KOPT-K1 (cell line): ENCODE measurements around the gene AGBL3.

ENCODE experiments used
- H3K27ac ChIP-seq: fragments of 200-600 bp; sonication (generic); 2 replicates; pipeline ENCODE4 v1.5.1; 2016; ENCODE audit warnings: antibody characterized with exemption, mild to moderate bottlenecking, low read depth, low read length; ENCODE audit not compliant: poor library complexity, severe bottlenecking
- H3K36me3 ChIP-seq: fragments of 200-600 bp; sonication (generic); 2 replicates; pipeline ENCODE4 v1.5.1; 2017; ENCODE audit warnings: antibody characterized with exemption, mild to moderate bottlenecking, low read length, moderate library complexity; ENCODE audit not compliant: insufficient read depth
- H3K9me3 ChIP-seq: fragments of 200-600 bp; sonication (generic); 2 replicates; pipeline ENCODE4 v1.5.1; 2017; ENCODE audit warnings: antibody characterized with exemption, low read length, mild to moderate bottlenecking; ENCODE audit not compliant: insufficient read depth, poor library complexity, severe bottlenecking

The AGBL3 gene

GRCh38 chr7:135078051-135078450 is 91.7 kb downstream of the AGBL3 start:
- no peaks in the 10 kb centered on the region for H3K36me3 ChIP-seq
- H3K9me3 ChIP-seq, result no peaks in the 10 kb centered on the region
- H3K27ac ChIP-seq, result no peak overlapping the region

DNA sequence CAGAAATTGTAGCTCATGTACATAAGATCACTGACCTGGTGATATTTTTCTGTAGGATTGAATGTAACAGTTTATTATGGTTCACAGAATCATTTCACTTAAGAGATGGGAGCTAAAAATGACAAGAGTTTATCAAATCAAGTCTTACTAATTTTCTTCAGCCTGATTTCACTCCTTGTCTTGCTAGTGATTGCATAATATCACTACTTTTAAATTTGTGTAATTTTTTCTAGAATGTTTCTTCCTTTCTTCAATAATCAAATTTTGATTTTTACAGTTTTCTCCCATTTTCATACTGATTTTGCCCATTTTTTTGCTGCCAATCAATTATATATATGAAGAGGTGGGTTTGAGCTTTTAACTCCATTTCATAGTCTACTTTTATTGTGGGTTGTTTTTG is 92.8 kb downstream of the AGBL3 start:
- Histone ChIP-seq H3K9me3 (no peaks in the 10 kb centered on the region), H3K27ac (no peak overlapping the region), H3K36me3 (no peaks in the 10 kb centered on the region)

DNA sequence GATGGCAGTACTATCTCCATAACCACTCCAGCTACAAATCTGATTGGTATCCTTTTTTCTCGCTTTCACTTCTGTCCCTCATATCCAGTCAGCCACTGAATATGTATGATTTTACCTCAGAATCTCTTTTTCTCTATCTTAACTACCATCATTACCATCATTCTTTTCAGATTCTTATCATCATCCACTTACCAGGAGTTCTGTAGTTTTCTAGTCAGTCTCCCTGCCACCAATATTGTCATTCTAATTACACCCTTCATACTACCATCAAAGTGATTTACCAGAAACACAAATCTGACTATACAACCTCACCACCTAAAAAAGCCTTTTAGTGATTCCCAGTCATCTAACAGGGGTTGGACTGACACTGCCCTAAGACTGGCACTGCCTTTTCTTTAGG is 96.7 kb downstream of the AGBL3 start:
- Histone ChIP-seq H3K9me3 (no peaks in the 10 kb centered on the region), H3K27ac (no peak overlapping the region), H3K36me3 (no peaks in the 10 kb centered on the region)

DNA sequence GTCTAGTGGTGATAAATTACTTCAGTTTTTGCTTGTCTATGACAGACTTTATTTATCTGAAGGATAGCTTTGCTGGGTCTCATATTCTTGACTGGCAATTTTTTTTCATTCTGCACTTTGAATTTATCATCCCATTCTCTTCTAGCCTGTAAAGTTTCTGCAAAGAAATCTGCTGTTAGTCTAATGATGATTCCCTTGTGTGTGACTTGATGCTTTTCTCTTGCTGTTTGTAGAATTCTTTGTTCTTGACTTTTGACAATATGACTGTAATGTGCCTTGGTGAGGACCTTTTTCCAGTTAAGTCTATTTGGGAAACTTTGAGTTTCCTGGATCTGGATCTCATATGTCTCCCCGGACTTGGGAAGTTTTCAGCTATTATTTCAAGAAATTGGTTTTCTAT is 102.3 kb downstream of the AGBL3 start:
- Histone ChIP-seq H3K27ac (no peak overlapping the region), H3K9me3 (no peaks in the 10 kb centered on the region), H3K36me3 (no peaks in the 10 kb centered on the region)

GRCh38 chr7:135091717-135092116 is 105.4 kb downstream of the AGBL3 start:
- no peak overlapping the region for H3K27ac ChIP-seq

DNA sequence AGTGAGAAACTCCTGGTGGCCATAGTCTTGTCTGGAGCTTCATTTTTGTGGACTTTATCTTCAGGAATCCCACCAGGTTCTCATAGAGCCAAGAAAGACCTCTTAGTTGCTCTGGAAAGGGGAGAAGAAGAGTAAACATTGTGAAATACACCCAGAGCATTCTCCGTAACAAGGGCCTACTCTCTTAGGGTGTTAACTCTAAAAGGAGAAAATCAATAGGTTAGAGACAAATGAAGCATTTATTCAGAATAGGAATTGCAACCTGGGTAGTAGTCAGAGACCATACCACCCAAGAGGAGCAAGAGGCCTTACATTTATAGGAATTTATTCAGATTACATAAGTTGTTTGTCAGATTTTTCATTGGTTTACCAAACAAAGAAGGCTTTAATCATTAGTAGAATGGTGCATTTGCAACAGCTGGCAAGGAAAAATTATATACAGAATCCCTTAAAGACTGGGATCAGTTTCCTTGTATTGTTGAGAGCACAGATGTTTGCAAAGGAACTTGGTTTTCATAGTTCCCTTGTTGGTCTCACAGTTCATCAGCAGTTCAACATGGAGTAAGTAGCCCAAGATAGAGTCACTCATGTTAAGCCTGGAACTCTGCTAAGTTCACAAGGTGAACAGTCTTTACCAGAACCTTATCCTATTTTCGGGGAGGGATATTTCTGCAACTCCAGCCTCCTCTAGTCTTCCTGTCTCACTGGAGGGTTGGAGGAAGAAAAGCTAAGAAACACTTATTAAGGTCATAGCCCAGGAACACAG is 108.3 kb downstream of the AGBL3 start:
- no peaks in the 10 kb centered on the region for H3K36me3 ChIP-seq
- H3K27ac ChIP-seq, result no peak overlapping the region
- no peaks in the 10 kb centered on the region for H3K9me3 ChIP-seq

More at GRCh38 chr7:135091717-135092116, 105.4 kb downstream of the AGBL3 start:
- H3K9me3 ChIP-seq, result no peaks in the 10 kb centered on the region
- H3K36me3 ChIP-seq, result no peaks in the 10 kb centered on the region

DNA sequence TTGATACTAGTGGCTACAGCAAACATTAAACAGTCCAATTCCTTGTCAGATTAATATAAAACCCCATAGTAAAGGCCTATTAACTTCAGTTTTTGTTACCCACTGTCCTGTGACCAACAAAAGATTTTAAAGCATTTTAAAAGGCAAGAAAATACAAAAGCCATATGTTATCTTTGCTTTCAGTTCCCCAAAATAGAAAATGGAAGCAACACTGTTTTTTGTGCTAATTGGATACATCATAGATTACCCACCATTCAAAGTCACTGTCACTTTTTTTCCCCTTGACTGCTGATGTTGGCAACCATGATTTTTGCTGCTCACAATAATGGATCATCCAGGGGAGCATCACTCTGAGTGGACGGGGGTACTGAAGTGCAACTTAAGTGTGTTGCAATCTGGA is 109.1 kb downstream of the AGBL3 start:
- Histone ChIP-seq H3K9me3 (no peaks in the 10 kb centered on the region), H3K36me3 (no peaks in the 10 kb centered on the region), H3K27ac (no peak overlapping the region)

GRCh38 chr7:135098391-135098790 is 112.1 kb downstream of the AGBL3 start:
- Histone ChIP-seq H3K36me3 (no peaks in the 10 kb centered on the region), H3K27ac (no peak overlapping the region), H3K9me3 (no peaks in the 10 kb centered on the region)

DNA sequence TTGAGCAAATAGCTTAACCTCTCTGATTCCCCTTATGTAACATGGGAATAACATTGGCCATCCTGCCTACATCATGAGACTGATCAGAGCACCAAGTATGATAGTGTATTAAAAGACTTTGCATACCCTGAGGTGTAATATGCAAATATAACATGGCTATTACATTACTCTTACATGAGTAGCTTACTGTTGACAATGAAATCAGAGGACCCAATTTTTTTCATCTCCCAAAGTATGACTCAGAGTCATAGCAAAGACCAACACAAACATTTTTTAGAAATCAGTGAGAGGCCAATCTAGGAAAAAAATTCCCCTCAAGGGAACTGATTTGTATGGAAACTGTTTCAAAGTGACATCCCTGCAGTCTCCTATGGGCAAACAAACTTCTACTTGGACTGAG is 114.5 kb downstream of the AGBL3 start:
- H3K9me3 ChIP-seq, result no peaks in the 10 kb centered on the region
- no peak overlapping the region for H3K27ac ChIP-seq
- no peaks in the 10 kb centered on the region for H3K36me3 ChIP-seq

DNA sequence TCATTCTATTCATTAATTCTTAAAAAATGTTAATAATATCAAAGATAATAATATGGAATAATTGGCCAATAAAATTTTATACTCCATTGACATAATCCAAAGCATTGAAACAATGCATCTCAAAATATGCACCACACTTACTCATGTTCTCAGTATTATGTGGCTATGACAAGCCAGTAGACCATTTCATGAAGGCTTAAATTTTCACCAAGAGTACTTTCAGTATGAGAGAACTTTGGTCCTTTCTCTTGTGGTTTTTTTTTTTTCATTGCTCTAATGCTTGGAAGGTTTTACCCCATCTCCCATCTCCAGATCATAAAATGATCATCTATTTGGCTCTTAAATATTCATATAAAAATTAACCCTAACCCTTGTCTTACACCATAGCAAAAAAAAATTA is 116.1 kb downstream of the AGBL3 start:
- H3K27ac ChIP-seq, result no peak overlapping the region
- no peaks in the 10 kb centered on the region for H3K36me3 ChIP-seq
- H3K9me3 ChIP-seq, result no peaks in the 10 kb centered on the region

- Histone ChIP-seq H3K9me3 (no peaks in the 10 kb centered on the region), H3K36me3 (no peaks in the 10 kb centered on the region), H3K27ac (no peak overlapping the region)
These were observed 123.3 kb downstream of the AGBL3 start for GRCh38 chr7:135109562-135109961.

DNA sequence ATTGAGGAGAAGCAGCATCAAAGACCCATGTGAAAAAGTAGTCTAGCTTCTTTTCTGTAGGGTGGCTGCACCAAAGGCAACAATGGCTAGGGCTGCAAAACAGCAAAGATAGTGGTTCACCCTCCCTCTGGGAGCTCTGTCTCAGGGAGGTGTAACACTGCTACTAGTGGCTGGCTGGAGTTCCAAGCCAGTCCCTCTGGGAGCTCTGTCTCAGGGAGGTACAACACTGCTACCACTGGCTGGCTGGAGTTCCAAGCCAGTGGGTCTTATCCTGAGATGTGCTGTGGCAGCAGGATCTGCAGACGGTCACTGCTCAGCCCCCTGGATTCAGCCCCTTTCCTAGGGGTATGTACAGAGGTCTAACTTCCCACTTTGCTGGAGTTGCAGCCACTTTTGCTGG is 123.7 kb downstream of the AGBL3 start:
- Histone ChIP-seq H3K27ac (no peak overlapping the region), H3K36me3 (no peaks in the 10 kb centered on the region), H3K9me3 (no peaks in the 10 kb centered on the region)

DNA sequence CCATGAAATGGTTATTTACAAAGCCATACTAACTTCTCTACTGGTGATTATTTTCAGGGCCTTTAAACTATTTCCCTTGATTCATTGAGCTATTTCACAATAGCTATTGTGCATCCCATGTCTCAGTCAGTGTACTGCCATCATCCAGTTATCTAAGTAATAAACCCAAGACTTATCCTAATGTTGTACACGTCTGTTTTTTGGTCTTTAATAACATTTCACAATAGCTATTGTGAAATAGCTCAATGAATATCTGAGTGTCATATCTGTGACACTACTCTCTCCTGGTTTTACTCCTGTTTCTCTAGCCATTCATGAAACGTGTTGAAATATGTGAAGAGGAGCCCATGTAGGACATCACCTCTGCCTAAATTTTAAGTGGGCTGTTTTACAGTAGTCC is 125.1 kb downstream of the AGBL3 start:
- H3K36me3 ChIP-seq, result no peaks in the 10 kb centered on the region
- H3K9me3 ChIP-seq, result no peaks in the 10 kb centered on the region
- H3K27ac ChIP-seq, result no peak overlapping the region

GRCh38 chr7:135114622-135115021 is 128.3 kb downstream of the AGBL3 start:
- Histone ChIP-seq H3K27ac (no peak overlapping the region), H3K36me3 (no peaks in the 10 kb centered on the region), H3K9me3 (no peaks in the 10 kb centered on the region)

DNA sequence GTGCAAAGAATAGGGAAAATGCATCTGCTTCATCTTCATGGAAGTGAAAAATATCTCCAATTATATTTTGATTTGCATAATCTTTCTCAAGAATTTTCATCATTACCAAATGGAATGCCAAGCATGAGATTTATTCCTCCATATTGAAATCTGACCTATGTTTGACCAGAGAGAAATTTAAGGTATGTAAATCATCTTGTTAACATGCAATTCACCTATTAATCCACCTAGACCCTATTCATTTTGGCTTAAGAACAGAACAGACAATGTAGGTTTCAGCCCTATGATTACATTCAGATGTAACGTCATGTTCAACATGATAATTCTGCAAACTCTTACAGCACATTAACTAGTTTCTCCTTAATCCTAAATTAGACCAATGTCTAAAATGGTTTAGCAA is 130.8 kb downstream of the AGBL3 start:
- H3K27ac ChIP-seq, result no peak overlapping the region
- no peaks in the 10 kb centered on the region for H3K9me3 ChIP-seq
- no peaks in the 10 kb centered on the region for H3K36me3 ChIP-seq

GRCh38 chr7:135121868-135122267 is 135.6 kb downstream of the AGBL3 start:
- H3K27ac ChIP-seq, result no peak overlapping the region
- H3K9me3 ChIP-seq, result no peaks in the 10 kb centered on the region
- no peaks in the 10 kb centered on the region for H3K36me3 ChIP-seq
